ENCODE measurements around the gene OR6N2.

OR6N2 gene

DNA sequence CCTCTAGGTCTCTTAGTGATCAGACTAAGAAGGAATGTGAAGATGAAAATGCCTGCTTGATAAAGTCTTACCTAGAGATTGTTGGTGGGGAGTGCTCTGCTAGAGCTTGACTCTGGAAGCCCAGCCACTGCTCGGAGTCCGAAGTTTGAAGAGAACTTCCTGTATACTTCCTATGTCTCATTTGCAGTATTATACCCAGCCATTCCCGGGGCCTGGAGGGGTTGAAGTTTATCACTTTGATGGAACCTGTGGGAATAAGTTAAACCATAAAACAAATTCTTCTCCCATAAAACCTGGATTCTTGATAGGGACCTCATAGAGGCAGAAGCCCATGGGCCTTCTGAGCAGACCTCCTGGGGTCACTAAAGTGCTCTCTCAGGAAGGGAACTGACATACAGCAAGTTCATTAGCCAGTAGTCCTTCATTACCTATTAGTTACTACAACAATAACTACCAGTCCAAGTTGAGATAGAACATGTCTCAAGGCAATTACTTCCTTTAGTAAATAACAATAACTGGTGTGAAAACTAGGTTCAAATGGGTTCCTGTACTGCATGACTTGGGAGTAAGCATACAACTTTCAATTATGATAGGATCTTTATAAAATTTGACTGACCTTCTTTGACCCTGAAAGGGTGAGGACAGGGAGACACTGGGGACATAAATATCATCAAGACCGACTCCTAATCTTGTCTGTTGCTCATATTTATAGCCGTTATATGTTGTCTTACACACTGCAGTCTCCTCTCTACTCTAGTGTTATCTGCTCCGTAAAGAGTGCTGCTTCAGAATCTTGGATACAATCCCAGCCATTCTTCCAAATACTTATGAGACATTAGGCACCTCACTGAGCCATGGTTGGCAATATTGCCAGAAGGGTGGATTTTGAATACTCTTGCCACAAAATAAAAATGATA, 8.8 kb downstream of the OR6N2 start, which contains the start of gene OR6N1:
Gene OR6N1 (minus strand): TSS at position 246 of the 917 bp plus-strand sequence. CDS start 5,513 bp downstream, outside the sequence.
- DNase-seq (ENCODE audit: extremely low read depth in 1 of 2, low read depth in 1 of 2) = no peak

DNA sequence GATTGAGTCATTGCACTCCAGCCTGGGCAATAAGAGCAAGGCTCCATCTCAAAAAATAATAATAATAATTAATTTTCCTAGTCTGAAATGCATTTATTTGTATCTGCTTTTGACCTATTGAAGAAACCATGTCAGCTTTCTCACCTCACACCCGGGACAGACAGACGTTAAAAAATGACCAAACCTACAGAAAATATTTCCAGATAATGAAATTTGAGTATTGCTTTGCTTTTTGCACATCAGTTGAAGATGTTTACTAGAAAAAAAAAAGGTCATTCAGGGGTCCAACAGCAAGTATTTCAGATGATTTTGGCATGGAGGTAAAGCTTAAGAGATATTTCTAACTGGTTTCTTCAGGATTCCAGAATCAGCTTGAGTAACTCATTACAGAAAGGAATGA, 26.6 kb downstream of the OR6N2 start, which contains the start of gene OR6K6:
Gene OR6K6 (plus strand): TSS at position 301 of the 400 bp plus-strand sequence. CDS start 168 bp downstream, outside the sequence.
- DNase-seq (ENCODE audit: extremely low read depth in 1 of 2, low read depth in 1 of 2) = no peak

- DNase-seq (ENCODE audit: extremely low read depth in 1 of 2, low read depth in 1 of 2) = no peak
These were observed 28.8 kb downstream of the OR6N2 start for GRCh38 chr1:158752155-158752712.

DNA sequence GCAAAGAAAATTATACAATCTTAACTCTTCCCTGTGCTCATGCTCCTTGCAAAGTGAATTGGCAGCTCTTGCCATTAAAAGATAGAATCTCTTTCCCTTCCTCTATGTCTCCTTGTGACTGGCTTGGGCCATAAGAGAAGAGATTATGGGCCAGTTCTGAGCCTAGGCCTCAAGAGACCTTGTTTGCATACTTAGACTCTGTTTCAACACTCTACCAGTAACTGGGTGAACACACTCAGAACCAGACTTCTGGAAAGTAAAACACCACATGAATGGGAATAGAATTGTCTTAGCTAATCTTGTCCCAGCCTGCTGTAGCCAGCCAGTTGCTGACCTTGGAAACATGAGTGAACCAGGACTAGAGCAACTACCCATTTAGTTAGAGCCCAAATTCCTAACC, 45.2 kb downstream of the OR6N2 start:
- DNase-seq (ENCODE audit: extremely low read depth in 1 of 2, low read depth in 1 of 2) = no peak

GRCh38 chr1:158732524-158732923, 48.5 kb downstream of the OR6N2 start:
- DNase-seq (ENCODE audit: extremely low read depth in 1 of 2, low read depth in 1 of 2) = no peak

GRCh38 chr1:158731707-158732106, 49.3 kb downstream of the OR6N2 start:
- DNase-seq (ENCODE audit: extremely low read depth in 1 of 2, low read depth in 1 of 2) = no peak

DNA sequence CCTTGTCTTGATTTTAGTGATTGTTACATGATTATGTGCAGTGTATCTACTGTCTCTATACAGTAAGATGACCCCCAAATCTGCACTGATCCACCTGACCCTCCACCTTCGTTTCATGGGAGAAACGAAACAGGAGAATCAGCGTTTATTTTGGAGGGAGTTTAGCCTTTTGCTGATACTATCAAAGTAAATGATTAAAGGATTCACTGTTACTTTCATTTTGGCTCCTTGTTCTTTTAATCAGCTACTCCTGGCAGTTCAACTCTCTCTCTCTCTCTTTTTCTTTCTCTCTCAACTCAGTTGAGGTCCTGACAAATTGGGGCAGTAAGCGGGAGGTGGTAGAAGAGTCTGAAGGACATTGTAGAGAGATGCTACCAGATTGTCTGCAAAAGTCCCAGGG, 50.6 kb downstream of the OR6N2 start:
- no peak for DNase-seq (ENCODE audit: extremely low read depth in 1 of 2, low read depth in 1 of 2)

- no peak for DNase-seq (ENCODE audit: extremely low read depth in 1 of 2, low read depth in 1 of 2)
These were observed 52.3 kb downstream of the OR6N2 start for GRCh38 chr1:158728510-158729225.

DNA sequence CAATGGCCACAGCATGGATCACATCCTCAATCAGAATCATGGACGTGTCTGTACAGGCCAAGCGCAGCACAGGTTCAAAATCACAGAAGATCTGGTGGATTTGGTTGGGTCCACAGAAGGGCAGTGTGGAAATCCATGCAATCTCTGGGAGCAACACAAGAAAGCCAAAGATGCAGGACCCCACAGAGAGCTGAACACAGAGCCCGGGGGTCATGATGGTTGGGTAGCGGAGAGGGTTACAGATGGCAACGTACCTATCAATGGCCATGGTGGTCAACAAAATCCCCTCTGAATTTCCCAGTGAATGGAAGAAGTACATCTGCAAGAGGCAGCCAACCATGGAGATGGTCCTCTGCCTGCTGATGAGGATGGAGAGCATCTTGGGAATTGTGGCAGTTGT, 56.6 kb downstream of the OR6N2 start:
- DNase-seq (ENCODE audit: extremely low read depth in 1 of 2, low read depth in 1 of 2) = no peak

Measured in stimulated activated CD8-positive, alpha-beta memory T cell treated with anti-CD3 and anti-CD28 coated beads, Interleukin-7, amount 100 ng/mL, for 48 hours (primary cell).